Measurements from ENCODE around the gene KMT2C.
A peak's percentile ranks its signal among the peaks of the same experiment; 100 is the strongest.

GRCh38 chr7:152463709-152464311, 28.0 kb upstream of the KMT2C start:
- TF ChIP-seq CTCF (IDR thresholded peaks at IDR 0.05) = no peak
- TF ChIP-seq POLR2A (IDR thresholded peaks at IDR 0.05) = peak; percentile 84 to 93

Measured in thyroid gland (tissue), 4 donors.